ENCODE results near the gene SRSF1. TPM values are rescaled to one million over a fixed set of nuclear protein-coding genes. Genes with fewer than 3 reads are reported as not detected.

SRSF1 gene
- total RNA-seq, 2 experiments from 2014 or later, result 531 to 582 TPM

GRCh38 chr17:58043221-58044181 lies 36.5 kb upstream of the SRSF1 start:
- Histone ChIP-seq H3K4me2 (ENCODE audit: low read length) (no peak overlapping the region), H3K4me3 (ENCODE audit: low read depth, low read length, poor library complexity, severe bottlenecking) (no peak overlapping the region), H3K9me2 (ENCODE audit: insufficient read depth, low read length) (no peaks in the 10 kb centered on the region), H2AFZ (ENCODE audit: low read length) (no peak overlapping the region), H3K36me3 (ENCODE audit: insufficient read depth, low read length) (no peaks in the 10 kb centered on the region), H4K20me1 (ENCODE audit: insufficient read depth, low read length) (no peaks in the 10 kb centered on the region), H3K9me3 (ENCODE audit: low read length) (no peaks in the 10 kb centered on the region), H3K27ac (ENCODE audit: low read depth, low read length, poor library complexity, severe bottlenecking) (no peak overlapping the region), H3K4me1 (ENCODE audit: insufficient read depth, low read length, poor library complexity, severe bottlenecking) (no peaks in the 10 kb centered on the region), H3K79me2 (ENCODE audit: insufficient read depth, low read depth, low read length) (no peaks in the 10 kb centered on the region)
- ChIA-PET CTCF (ENCODE audit: unreplicated experiment) (no interaction called here), POLR2A (no interaction called here)
- TF ChIP-seq EZH2phosphoT487 (IDR thresholded peaks at IDR 0.05; ENCODE audit: borderline replicate concordance, low read depth, low read length) (no peak), CTCF (conservative IDR thresholded peaks at IDR 0.05; ENCODE audit: low read length) (no peak)
- intact Hi-C loops (cut with micrococcal nuclease; ENCODE audit: unreplicated experiment), result no loop called here
- no peak for DNase-seq (ENCODE audit: low spot score)
- no TSS peak for BruUV-seq (replicated peaks)

- Histone ChIP-seq H3K27ac (ENCODE audit: low read depth, low read length, poor library complexity, severe bottlenecking) (no peak overlapping the region), H2AFZ (ENCODE audit: low read length) (no peak overlapping the region), H3K4me1 (ENCODE audit: insufficient read depth, low read length, poor library complexity, severe bottlenecking) (no peaks in the 10 kb centered on the region), H3K9me3 (ENCODE audit: low read length) (no peaks in the 10 kb centered on the region), H3K9me2 (ENCODE audit: insufficient read depth, low read length) (no peaks in the 10 kb centered on the region), H3K4me3 (ENCODE audit: low read depth, low read length, poor library complexity, severe bottlenecking) (no peak overlapping the region), H3K4me2 (ENCODE audit: low read length) (no peak overlapping the region), H4K20me1 (ENCODE audit: insufficient read depth, low read length) (no peaks in the 10 kb centered on the region), H3K36me3 (ENCODE audit: insufficient read depth, low read length) (no peaks in the 10 kb centered on the region), H3K79me2 (ENCODE audit: insufficient read depth, low read depth, low read length) (no peaks in the 10 kb centered on the region)
- intact Hi-C loops (cut with micrococcal nuclease; ENCODE audit: unreplicated experiment), result no loop called here
- BruUV-seq (replicated peaks), result no TSS peak
- ChIA-PET CTCF (ENCODE audit: unreplicated experiment) (no interaction called here), POLR2A (no interaction called here)
- DNase-seq (ENCODE audit: low spot score), result no peak
- no peak for TF ChIP-seq EZH2phosphoT487 (IDR thresholded peaks at IDR 0.05; ENCODE audit: borderline replicate concordance, low read depth, low read length)
- TF ChIP-seq CTCF (conservative IDR thresholded peaks at IDR 0.05; ENCODE audit: low read length), result no peak
These were observed 34.1 kb upstream of the SRSF1 start for GRCh38 chr17:58041161-58041560.

GRCh38 chr17:58040386-58040785 lies 33.3 kb upstream of the SRSF1 start:
- H3K4me3 ChIP-seq (ENCODE audit: low read depth, low read length, poor library complexity, severe bottlenecking), result no peak overlapping the region
- H2AFZ ChIP-seq (ENCODE audit: low read length), result no peak overlapping the region
- H3K9me2 ChIP-seq (ENCODE audit: insufficient read depth, low read length), result no peaks in the 10 kb centered on the region
- TF ChIP-seq CTCF (conservative IDR thresholded peaks at IDR 0.05; ENCODE audit: low read length), result no peak
- no peak for TF ChIP-seq EZH2phosphoT487 (IDR thresholded peaks at IDR 0.05; ENCODE audit: borderline replicate concordance, low read depth, low read length)
- no peaks in the 10 kb centered on the region for H3K79me2 ChIP-seq (ENCODE audit: insufficient read depth, low read depth, low read length)
- no peaks in the 10 kb centered on the region for H3K4me1 ChIP-seq (ENCODE audit: insufficient read depth, low read length, poor library complexity, severe bottlenecking)
- ChIA-PET CTCF (ENCODE audit: unreplicated experiment) (no interaction called here), POLR2A (no interaction called here)
- intact Hi-C loops (cut with micrococcal nuclease; ENCODE audit: unreplicated experiment), result no loop called here
- H3K36me3 ChIP-seq (ENCODE audit: insufficient read depth, low read length), result no peaks in the 10 kb centered on the region
- no TSS peak for BruUV-seq (replicated peaks)
- no peak overlapping the region for H3K27ac ChIP-seq (ENCODE audit: low read depth, low read length, poor library complexity, severe bottlenecking)
- H3K4me2 ChIP-seq (ENCODE audit: low read length), result no peak overlapping the region
- no peak for DNase-seq (ENCODE audit: low spot score)
- H3K9me3 ChIP-seq (ENCODE audit: low read length), result no peaks in the 10 kb centered on the region
- H4K20me1 ChIP-seq (ENCODE audit: insufficient read depth, low read length), result no peaks in the 10 kb centered on the region
